GM12878 (cell line): ENCODE data around the gene HPX. TPM values are rescaled to one million over a fixed set of nuclear protein-coding genes. Genes with fewer than 3 reads are reported as not detected.

ENCODE experiments used
- ATAC-seq: fragments of 200-7000 bp; cut with Tn5 transposase; 3 replicates; pipeline ENCODE4 v1.9.1; 2020; ENCODE audit warnings: mild to moderate bottlenecking, moderate library complexity
- BruUV-seq: library from RNA; stranded (reverse); fragments of 400-500 nt; replicated peaks from 2 replicates; lab custom pipeline; 2021; lab: Mats Ljungman, UMichigan
- CTCF ChIA-PET: fragments of 300-600 bp; sonication (Branson Sonifier 250); formaldehyde crosslinking; extraction: SDS; loops from one replicate; lab custom pipeline; 2021; ENCODE audit warnings: inconsistent platforms; lab: Yijun Ruan, JAX
- POLR2A ChIA-PET: fragments of 350-600 bp; formaldehyde crosslinking; extraction: SDS; loops from one replicate; lab custom pipeline; 2021; ENCODE audit warnings: inconsistent platforms; lab: Charles Lee
- RAD21 ChIA-PET: fragments of 300-600 bp; sonication (Branson Sonifier 250); formaldehyde crosslinking; loops from one replicate; lab custom pipeline; 2023; ENCODE audit warnings: antibody characterized with exemption; ENCODE audit not compliant: unreplicated experiment; lab: Charles Lee
- SMC1A ChIA-PET: fragments of 300-600 bp; sonication (Branson Sonifier 250); formaldehyde crosslinking; loops from one replicate; lab custom pipeline; 2023; ENCODE audit not compliant: unreplicated experiment, uncharacterized antibody; lab: Charles Lee
- DNase-seq: peaks from one replicate; pipeline ENCODE4 v3.0.0-alpha.2; 2011; ENCODE audit warnings: low read depth, low spot score
- FAIRE-seq: peaks from 3 replicates; lab custom pipeline; 2011; peaks lifted over from hg19 to GRCh38; lab: Jason Lieb, UNC
- H2AFZ ChIP-seq: 2 replicates; pipeline ENCODE4 v1.6.0; 2011; ENCODE audit warnings: low read depth, low read length, control low read depth; ENCODE audit not compliant: control insufficient read depth
- H3K27ac ChIP-seq: 2 replicates; pipeline ENCODE4 v1.5.1; 2011; ENCODE audit warnings: control low read depth; ENCODE audit not compliant: control insufficient read depth, insufficient read depth
- H3K27me3 ChIP-seq, 2 experiments: replicated peaks in 1 of 2; 2 replicates each; pipeline versions ENCODE4 v1.6.0 to v1.6.1; 2011; ENCODE audit warnings: low read length in 1 of 2; ENCODE audit not compliant: control insufficient read depth in 2 of 2, insufficient read depth in 2 of 2
- H3K36me3 ChIP-seq, 2 experiments: 2 replicates each; pipeline ENCODE4 v1.5.1; 2011; ENCODE audit warnings: low read length in 1 of 2; ENCODE audit not compliant: control insufficient read depth in 2 of 2, insufficient read depth in 2 of 2
- H3K4me1 ChIP-seq: 2 replicates; pipeline ENCODE4 v1.6.1; 2011; ENCODE audit warnings: mild to moderate bottlenecking, low read length, moderate library complexity, mixed read lengths; ENCODE audit not compliant: control insufficient read depth, insufficient read depth
- H3K4me2 ChIP-seq: 2 replicates; pipeline ENCODE4 v1.6.0; 2011; ENCODE audit warnings: control low read depth; ENCODE audit not compliant: control insufficient read depth, insufficient read depth
- H3K4me3 ChIP-seq: fragments of 200-600 bp; sonication (generic); 2 replicates; pipeline ENCODE4 v1.5.1; 2016
- H3K79me2 ChIP-seq: 2 replicates; pipeline ENCODE4 v1.6.0; 2011; ENCODE audit warnings: low read length; ENCODE audit not compliant: control insufficient read depth, insufficient read depth
- H3K9ac ChIP-seq: 2 replicates; pipeline ENCODE4 v1.8.0; 2011; ENCODE audit warnings: low read length, control low read depth, mixed read lengths; ENCODE audit not compliant: control insufficient read depth, insufficient read depth
- H3K9me3 ChIP-seq: replicated peaks from 3 replicates; pipeline ENCODE4 v1.5.1; 2011; ENCODE audit warnings: mild to moderate bottlenecking, low read length; ENCODE audit not compliant: control insufficient read depth, insufficient read depth
- H4K20me1 ChIP-seq: 2 replicates; pipeline ENCODE4 v1.6.0; 2011; ENCODE audit not compliant: control insufficient read depth, insufficient read depth
- ASH2L ChIP-seq: fragments of 300-600, 200-600 bp; sonication (generic); IDR thresholded peaks from 2 replicates; pipeline ENCODE4 v1.6.1; 2017; ENCODE audit warnings: low read depth, mild to moderate bottlenecking, borderline replicate concordance
- CBX3 ChIP-seq: fragments of 200-600 bp; sonication (generic); IDR thresholded peaks from 2 replicates; pipeline ENCODE4 v1.6.1; 2016; ENCODE audit warnings: low read depth, borderline replicate concordance
- NBN ChIP-seq: fragments of 450-650 bp; IDR thresholded peaks from 2 replicates; pipeline ENCODE4 v1.6.1; 2016
- NR2C2 ChIP-seq: IDR thresholded peaks from 2 replicates; pipeline ENCODE4 v1.6.1; 2011; ENCODE audit warnings: borderline replicate concordance, low read depth; ENCODE audit not compliant: control insufficient read depth, insufficient read length
- PKNOX1 ChIP-seq: fragments of 450-650 bp; IDR thresholded peaks from 2 replicates; pipeline ENCODE4 v1.6.1; 2016; ENCODE audit warnings: mild to moderate bottlenecking
- ZNF207 ChIP-seq: fragments of 450-650 bp; IDR thresholded peaks from 2 replicates; pipeline ENCODE4 v1.6.1; 2014; ENCODE audit warnings: antibody characterized with exemption, mild to moderate bottlenecking, borderline replicate concordance
- WGBS: methylation state at CpG from one replicate; pipeline ENCODE4 v1.1.6; 2016; ENCODE audit warnings: low lambda C conversion rate; ENCODE audit not compliant: insufficient replicate concordance, insufficient coverage; ENCODE audit errors: missing lambda C conversion rate; 5-methylcytosine and 5-hydroxymethylcytosine counted together
- in situ Hi-C: fragments of 300-500 bp; cut with MboI; formaldehyde crosslinking; loops from 9 replicates; pipeline ENCODE4 v1.14.3; 2018; ENCODE audit warnings: mixed read lengths
- intact Hi-C: fragments of 100-400 bp; cut with micrococcal nuclease; formaldehyde crosslinking; loops from one replicate; pipeline ENCODE4 v1.14.2; 2022; ENCODE audit not compliant: unreplicated experiment
- polyA plus RNA-seq, 11 experiments: library from polyadenylated mRNA; depleted of rRNA in 4 of 11; unstranded in 6 of 11; stranded (reverse) in 5 of 11; fragments of >200 nt; fragmentation: Nextera tagmentation in 4 of 11; fragmentation: Illumina TruSeq in 1 of 11; extraction: Ambion mirVana in 4 of 11; extraction: Trizol in 1 of 11; gene quantifications; 1 replicate in 1 of 11; 2 replicates in 10 of 11; pipeline versions ENCODE4 v1.2.1 to v1.2.3, GENCODE V29; 2011 to 2016; ENCODE audit warnings: inconsistent platforms in 2 of 11, missing spikeins in 2 of 11, low read depth in 1 of 11
- total RNA-seq, 4 experiments: library from RNA; depleted of rRNA in 3 of 4; stranded (reverse); fragments of >200 nt in 3 of 4; fragmentation: Illumina TruSeq in 1 of 4; extraction: Trizol in 1 of 4; gene quantifications; 2 replicates each; pipeline versions ENCODE4 v1.2.1 to v1.2.3, GENCODE V29; 2013 to 2021

The HPX gene
- total and polyA plus RNA-seq, 10 of the 15 experiments (the other 5 are each of a cell fraction or from before 2014, with no cell fraction given), result 0.08 to 1.7 (median 0.18) TPM; not detected in 1

DNA sequence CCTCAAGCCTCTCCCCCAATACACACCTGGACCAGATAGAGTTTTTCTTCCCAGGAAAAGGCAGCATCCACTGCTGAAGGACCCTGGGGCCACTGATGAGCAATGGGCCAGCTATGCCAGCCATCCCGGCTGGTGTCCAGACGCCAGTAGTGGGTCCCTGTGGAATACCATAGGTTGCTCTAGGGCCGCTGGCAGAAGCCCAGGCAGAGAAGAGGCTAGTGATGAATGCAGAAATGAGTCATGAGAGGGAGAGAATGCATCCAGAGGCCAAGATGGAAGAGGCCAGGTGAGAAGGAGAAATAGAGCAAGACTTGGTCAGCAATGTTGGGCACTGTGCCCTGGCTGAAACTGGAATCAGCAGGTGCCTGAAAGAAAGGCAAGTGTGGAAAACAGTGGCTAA, 8.9 kb downstream of the HPX start:
- ATAC-seq, result no peak
- no peak overlapping the region for H3K4me2 ChIP-seq
- SMC1A ChIA-PET, result no interaction called here
- H3K9ac ChIP-seq, result no peak overlapping the region
- no peak overlapping the region for H3K27ac ChIP-seq
- no peaks in the 10 kb centered on the region for H4K20me1 ChIP-seq
- in situ Hi-C loops, result no loop called here
- peaks cover 13% of the 10 kb centered on the region for H3K4me1 ChIP-seq
- RAD21 ChIA-PET, result no interaction called here
- H3K27me3 ChIP-seq, result no peaks in the 10 kb centered on the region
- no peak overlapping the region for H2AFZ ChIP-seq
- no TSS peak for BruUV-seq
- H3K79me2 ChIP-seq, result no peaks in the 10 kb centered on the region
- TF ChIP-seq ASH2L, result no peak
- no peak for TF ChIP-seq ZNF207
- TF ChIP-seq NBN, result no peak
- TF ChIP-seq NR2C2, result no peak
- TF ChIP-seq, all 136 proteins: peak for 0
- no peak overlapping the region for H3K4me3 ChIP-seq
- 85% methylated on average over 3 of the region's 3 CpGs for WGBS
- no peaks in the 10 kb centered on the region for H3K9me3 ChIP-seq
- no peak for FAIRE-seq
- intact Hi-C loops, result no loop called here
- POLR2A ChIA-PET, result no interaction called here
- H3K36me3 ChIP-seq, result no peaks in the 10 kb centered on the region
- CTCF ChIA-PET, result interaction anchor here (2.2 kb wide), 1 partner anchor 12 kb away, joined by 10 read pairs; no protein-coding TSS in a partner anchor
- no peak for DNase-seq

DNA sequence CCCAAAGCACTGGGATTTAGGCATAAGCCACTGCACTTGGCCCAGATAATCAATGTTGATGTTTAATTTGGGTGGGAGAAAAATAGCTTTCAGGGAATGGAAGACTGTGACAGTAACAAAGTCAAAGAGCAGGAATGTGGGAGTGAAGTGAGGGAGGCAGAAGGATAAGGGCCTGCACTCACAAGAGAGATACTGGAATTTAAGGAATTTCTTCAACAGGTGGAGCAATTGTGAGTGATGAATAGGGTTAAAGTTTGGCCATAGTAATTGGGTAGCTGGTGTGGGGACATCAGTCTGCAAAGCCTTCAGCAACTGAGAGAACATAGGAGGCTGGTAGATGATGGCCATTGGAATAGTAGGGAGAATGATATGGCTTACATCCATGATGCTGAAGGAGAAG, 13.3 kb downstream of the HPX start:
- FAIRE-seq, result no peak
- no peaks in the 10 kb centered on the region for H3K9me3 ChIP-seq
- no TSS peak for BruUV-seq
- no peak overlapping the region for H3K27ac ChIP-seq
- CTCF ChIA-PET, result interaction anchor here (0.9 to 2.2 kb wide), 5 partner anchors 16 to 328 kb away, joined by 3 to 11 read pairs (median 5); no protein-coding TSS in a partner anchor
- no peak for DNase-seq
- H3K4me3 ChIP-seq, result no peak overlapping the region
- POLR2A ChIA-PET, result no interaction called here
- H3K27me3 ChIP-seq, result no peaks in the 10 kb centered on the region; a peak in 1 of 4 replicates
- no peak overlapping the region for H3K4me2 ChIP-seq
- in situ Hi-C loops (no loop called here), intact Hi-C loops (no loop called here)
- H3K36me3 ChIP-seq, result no peaks in the 10 kb centered on the region
- no peaks in the 10 kb centered on the region for H3K79me2 ChIP-seq
- no peak for TF ChIP-seq PKNOX1
- TF ChIP-seq CBX3, result no peak
- no peak for ATAC-seq
- SMC1A ChIA-PET, result interaction anchor here (1.2 to 1.3 kb wide), 2 partner anchors 16 to 48 kb away, joined by 4 to 6 read pairs; no protein-coding TSS in a partner anchor
- H3K9ac ChIP-seq, result no peak overlapping the region
- H2AFZ ChIP-seq, result no peak overlapping the region
- RAD21 ChIA-PET, result interaction anchor here (2.4 kb wide), 1 partner anchor 48 kb away, joined by 10 read pairs; no protein-coding TSS in a partner anchor
- H4K20me1 ChIP-seq, result no peaks in the 10 kb centered on the region
- H3K4me1 ChIP-seq, result no peaks in the 10 kb centered on the region
